NCI-H1694 treated with DMSO at 0.1 percent for 48 hours (cell line): ENCODE data around the gene WIPF2.

Experiments
- DNase-seq: peaks from one replicate; lab custom pipeline; 2025; lab: John Stamatoyannopoulos, UW

Gene WIPF2

DNA sequence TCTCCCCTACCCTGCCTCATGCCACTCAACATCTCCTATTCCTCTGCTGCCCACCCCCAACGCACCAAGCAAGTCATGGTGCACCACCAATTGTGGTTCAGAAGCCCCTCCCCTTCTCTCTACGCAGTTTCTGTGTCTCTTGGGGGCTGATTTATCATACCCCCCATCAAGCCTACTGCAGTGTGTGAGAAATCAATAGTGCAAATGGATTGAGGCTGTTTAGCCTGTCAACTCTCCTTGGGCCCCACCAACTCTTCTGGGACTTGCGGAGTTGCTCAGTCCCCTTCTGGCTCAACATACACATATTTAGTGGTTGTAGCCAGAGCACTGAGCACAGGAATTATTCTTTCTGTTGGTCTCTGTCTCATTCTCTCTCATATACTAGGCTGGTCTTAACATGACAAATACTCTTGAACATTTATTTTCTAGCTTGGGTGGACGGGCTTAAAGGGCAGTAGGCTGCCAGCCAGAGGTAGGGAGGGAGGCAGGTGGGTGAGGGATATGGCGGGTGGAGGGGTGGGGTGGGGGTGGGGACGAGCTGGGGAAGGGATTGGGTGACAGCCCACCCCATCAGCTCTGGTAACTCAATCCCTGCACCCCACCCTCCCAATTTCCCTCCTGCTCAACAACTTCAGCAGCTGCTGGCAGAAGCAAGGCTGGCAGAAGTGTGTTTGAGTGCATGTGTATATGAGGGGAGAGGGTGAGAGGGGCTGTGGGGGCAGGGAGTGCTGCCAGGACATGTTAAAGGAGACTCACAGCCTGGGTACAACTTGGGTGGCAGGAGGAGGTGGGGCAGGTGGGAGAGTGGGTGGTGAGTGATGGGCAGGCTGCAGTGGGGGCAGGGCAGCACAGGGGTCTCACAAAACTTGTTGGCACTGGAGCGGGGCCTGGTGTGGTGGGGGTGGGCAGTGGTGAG, 94.8 kb downstream of the WIPF2 start:
- DNase-seq, result peak; percentile 46

GRCh38 chr17:40314584-40314956, 95.5 kb downstream of the WIPF2 start:
- DNase-seq, result peak; percentile 52

DNA sequence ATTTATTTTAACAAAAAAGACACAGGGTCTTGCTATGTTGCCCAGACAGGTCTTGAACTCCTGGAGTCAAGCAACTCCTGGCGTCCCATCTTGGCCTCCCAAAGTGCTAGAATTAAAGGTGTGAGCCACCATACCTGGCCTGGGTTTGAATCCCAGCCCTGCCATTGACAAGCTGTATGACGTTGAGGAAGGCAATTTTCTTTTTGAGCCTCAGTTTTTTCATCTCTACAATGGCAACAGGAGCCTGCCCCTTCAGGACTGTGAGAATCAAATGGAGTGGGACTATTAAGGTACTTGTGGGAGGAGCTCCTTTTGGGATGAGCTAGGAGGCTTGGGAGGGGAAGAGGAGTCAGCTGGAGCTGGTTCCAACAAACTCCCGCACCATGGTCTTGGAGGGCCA, 96.1 kb downstream of the WIPF2 start:
- DNase-seq, result no peak

GRCh38 chr17:40315678-40316570, 96.8 kb downstream of the WIPF2 start:
- no peak for DNase-seq

DNA sequence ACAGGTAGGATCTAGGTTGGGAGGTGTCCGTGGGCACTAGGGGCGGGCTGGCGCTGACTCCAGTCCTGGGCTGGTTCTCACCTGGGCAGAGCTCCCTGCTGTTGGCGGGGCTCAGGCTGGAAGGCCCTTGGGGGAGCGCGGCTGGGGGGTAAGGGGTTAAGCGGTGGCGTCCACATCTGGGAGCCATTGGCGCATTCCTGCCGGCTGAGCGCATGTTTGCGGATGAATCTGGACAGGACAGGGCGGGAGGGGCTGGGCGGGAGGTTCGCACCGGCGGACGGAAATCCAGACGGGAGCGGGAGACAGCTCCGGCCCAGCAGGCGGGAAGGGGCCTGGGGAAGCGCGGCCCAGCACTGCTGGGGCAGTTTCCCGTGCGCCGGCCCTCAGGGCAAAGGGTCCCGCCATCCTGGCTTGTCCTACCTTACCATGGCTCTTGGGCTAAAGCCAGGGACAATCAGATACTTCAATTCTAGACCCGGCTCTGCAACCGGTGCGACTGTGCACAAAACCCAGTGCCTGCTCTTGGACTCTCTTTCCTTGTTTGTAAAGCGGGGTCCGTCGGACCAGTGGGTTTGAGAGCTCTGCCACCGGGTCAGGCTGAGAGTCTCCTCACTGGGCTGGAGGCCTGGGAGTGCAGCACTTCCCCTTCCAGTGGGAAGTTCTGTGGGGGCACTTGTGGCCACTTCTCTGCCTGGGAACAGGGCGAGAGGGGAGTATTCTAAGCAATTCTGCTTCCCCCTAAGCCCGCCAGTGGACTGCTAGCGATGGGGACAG, 97.7 kb downstream of the WIPF2 start:
- DNase-seq, result no peak

DNA sequence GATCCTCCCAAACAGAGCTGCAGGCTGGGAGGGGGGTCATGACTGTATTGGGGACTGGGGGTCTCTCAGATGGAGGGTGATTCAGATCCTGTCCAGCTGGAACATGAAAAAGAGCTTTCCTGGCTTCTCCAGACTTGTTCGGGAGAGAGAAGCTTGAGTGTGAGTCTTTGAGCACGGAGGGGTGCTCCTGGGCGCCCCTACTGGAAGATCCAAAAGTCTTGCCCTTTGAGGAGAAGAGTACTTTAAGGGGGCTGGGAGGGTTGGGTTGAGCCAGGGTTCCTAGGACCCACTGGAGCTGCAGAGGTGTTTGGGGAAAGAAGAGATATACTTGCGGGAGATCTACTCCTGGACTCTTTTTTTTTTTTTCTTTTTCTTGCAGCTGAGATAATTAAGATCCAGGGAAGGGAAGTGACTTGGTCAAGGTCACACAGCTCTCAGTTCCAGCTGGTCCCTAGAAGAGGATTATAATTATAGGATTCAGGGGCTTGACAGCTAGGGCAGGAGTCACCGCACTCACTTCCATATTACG, 98.3 kb downstream of the WIPF2 start:
- DNase-seq, result peak; percentile 27

DNA sequence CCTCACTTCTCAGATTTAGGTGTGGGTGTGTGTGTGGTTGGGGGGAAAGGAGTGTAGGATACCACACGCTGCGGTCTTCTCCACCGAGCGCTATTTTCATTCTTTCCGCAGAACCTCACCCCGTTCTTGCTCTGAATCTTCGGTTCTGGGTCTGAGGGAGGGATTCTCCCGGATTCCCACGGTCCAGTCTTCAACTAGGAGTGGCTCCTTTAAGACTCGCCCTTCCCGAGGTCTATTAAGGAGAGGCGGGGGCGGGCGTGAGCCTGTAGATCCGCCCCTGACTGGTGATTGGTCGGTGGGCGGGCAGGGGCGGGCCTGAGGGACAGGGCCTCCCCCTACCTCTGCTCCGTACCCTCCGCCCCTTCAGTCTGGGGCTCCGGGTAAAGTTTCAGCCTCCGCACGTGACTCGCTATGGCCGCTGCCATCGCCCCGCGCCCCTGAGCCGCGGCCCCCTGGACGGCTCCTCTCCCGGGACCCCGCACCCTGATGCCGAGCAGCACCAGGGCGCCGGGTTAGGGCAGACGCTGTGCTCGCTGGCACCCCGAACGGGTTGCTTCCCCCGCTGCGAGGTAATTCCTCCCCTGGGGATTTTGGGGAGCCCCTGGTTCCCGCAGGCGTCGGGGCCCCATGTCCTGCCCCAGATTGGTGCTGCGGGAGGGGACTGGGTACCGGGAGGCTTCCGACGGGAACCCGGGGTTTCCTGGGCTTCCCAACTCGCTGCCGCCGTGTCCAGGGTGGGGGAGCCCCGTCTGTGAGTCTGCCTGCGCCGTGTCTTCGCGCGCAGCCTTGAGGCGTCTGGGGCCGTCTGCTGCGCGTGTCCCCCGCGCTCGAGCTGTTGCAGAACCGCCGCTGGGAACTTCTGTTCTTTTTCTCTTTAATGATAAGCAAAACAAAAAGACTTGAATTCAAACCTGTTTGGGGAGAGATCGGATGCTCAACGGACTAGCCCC, 99.1 kb downstream of the WIPF2 start:
- peak; percentile 89 for DNase-seq

DNA sequence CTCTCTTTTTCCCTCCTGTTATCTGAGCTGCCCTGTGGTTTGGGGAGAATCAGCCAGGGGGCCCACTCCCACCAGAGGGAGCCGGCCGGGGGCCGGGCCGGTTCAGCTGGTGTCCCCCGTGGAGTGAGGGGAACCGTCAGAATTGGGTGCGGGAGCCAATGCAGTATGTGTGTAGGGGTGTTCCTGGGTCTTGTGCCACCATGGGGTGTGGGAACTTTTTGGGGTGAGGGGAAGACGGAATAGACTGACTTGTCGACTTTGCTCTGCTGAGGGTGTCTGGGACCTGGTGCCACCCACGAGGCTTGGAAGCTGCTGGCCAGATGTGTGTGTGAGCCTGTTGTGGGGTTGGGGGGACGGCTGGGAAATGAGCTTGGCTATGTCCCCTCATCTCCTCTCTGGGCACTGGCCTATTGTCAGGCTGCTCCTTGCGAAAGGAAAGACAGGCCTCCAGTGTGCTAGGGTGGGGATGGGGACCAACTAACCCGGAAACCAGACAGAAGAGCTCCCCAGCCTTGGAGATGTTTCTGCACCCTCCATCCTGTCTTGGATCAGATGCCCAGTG, 99.8 kb downstream of the WIPF2 start:
- DNase-seq, result no peak

DNA sequence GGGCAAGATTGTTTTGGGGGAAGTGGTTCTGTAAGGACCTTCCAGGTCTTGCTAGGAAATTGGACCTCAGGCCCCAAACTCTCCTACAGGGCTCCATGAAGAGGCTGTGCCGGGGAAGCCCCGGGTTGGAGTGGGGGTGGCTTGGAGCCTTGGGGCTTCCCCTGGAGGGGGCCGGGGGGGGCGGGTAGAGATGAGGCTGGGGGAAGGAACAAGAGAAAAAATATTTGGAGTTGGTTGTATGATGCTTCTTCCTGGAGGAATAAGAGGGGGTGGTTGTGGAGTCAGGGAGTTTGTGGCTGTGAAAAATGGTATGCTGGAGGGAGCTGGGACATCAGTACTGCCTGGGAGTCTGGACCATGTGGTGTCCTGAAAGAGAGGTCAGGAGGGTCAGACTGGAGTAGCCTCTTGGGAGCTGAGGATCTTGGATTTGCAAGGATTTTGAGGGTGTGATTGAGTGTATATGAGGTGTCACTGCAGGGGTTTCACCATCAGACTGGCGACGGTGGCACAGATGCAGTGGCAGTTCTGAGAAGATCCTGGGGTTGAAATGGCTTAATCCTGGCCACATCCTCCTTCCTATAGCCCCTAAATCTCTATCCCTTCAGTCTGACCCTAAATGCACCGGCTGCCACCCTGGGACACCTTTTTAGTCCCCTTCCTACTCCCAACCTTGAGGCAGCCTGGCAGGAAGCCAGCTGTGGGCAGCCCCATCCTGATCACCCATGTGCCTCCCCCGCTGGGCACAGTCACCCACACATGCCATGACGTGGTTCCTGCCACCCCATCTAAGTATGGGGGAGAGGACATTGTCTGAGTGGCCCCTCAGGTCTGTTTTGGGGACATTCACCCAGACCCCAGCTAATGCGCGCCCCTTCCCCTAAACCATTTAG, 100.8 kb downstream of the WIPF2 start:
- no peak for DNase-seq

DNA sequence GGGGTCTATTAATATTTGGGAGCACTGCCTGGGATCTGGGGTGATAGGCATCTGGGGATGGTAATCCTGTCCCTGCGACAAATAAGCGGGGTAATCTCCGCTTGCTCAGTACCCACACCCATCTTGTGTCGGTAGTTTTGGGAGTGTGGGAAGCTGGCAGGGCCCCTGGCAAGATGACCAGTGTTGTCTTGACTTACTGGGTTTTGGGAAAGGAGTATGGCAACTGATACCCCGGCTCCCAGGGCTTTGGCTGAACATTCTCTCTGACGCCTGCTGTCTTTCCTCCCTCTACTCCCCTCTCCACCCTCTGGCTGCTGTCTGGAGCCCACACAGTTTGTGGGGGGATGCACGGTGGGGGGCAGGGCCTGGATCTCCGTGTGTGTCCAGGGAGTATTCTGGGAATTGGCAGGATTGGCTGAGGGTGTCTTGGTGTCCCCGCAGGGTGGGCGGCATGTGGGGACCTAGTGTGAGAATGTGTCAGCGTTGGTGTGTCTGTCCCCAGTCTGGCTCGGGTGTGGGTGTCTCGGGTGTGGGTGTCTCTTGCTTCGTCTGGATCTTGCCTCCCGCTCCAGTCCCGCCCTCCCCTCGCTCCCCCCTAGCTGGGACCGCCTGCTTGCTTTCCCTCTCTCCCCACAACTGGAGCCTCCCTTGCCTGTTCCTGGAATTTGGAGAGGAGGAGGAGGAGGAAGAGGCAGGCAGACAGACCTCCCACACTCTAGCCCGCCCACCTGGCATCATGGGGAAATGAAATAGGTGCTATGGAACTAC, 101.8 kb downstream of the WIPF2 start:
- no peak for DNase-seq

DNA sequence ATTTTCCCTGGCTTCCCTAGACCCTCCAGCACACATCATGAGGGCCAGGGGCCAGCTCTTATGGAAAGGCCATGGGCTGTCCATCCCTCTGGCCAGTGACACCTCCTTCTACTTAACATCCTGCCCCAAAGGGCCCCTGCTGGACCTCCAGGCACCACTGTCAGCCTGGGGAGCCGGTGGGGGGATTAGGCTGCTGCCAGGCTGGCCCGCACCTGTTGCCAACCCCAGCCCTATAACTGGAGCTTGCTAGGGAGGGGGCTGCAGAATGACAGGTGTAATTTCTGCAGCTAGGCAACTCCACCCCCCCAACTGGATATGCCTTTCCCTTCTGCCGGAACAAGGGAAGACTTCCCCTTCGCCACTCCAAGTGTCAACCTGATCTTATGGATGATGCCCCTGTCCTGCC, 102.4 kb downstream of the WIPF2 start:
- no peak for DNase-seq

DNA sequence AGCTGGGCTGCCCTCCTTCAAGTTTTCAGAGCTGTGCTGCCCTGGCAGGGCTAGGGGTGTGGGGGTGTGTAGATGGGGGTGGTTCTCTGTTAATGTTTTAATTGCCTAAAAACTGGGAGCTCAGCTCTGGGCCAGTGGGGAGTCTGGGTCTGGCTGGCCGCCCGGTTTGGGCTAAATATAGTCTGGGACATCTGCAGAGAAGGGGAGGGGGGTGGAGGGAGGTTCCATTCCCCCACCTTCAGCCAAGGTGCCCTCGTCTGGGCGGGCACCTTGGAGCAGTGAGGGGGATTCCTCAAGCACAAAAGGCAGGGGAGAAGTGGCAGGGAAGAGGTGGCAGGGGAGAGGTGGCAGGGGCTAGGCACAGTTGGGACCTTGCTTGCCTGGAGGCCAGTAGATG, 102.9 kb downstream of the WIPF2 start:
- no peak for DNase-seq

GRCh38 chr17:40322358-40323315, 103.5 kb downstream of the WIPF2 start:
- DNase-seq, result no peak

- DNase-seq, result no peak
These were observed 104.6 kb downstream of the WIPF2 start for GRCh38 chr17:40323391-40324381.

DNA sequence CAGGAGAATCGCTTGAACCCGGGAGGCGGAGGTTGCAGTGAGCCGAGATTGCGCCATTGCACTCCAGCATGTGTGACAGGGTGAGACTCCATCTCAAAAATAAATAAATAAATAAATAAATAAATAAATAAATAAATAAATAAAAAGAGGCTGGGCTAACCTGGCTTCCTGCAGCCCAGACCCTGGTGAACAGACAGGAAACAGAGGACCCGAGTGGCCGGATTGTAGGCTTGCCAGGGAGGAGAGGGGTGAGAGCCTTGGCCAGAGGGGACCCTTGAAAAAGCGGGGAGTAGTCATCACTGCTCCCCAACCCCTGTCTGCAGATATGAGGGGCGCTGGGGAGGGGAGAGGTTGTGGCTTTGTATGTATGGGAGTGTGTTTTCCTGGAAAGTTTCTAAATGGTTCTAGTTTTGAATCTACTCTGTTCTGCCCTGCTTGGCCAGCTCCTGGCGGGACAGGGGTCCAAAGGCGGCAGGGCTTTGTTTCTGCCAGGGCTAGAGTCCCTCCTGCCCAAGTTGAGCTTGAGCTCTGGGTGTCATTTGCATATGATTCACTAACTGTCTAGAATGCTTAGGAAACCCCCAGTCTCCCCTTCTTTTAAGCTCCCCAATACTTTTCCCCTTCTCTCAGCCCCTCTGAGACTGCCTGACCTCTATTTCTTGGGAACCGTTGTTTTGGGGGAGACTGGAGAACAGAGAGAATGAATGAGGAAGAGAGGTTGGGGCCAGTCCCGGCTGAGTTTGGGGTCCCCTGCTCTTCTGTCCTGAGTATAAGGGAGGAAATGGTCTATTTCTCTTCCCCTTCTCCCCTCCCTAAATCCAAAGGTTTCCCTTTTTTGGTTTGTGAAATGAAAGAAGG, 106.3 kb downstream of the WIPF2 start:
- DNase-seq, result no peak
